HepG2 (cell line): ENCODE measurements around the gene ONECUT1. TPM values are rescaled to one million over a fixed set of nuclear protein-coding genes. Genes with fewer than 3 reads are reported as not detected.

Source experiments
- DPF2 ChIP-seq: sonication (generic); formaldehyde crosslinking; IDR thresholded peaks from 2 replicates; pipeline ENCODE4 v1.4.0; 2020; ENCODE audit warnings: mild to moderate bottlenecking, low read depth, missing genetic modification reagents, borderline replicate concordance
- ESRRA ChIP-seq: sonication (generic); formaldehyde crosslinking; IDR thresholded peaks from 2 replicates; pipeline ENCODE4 v1.5.1; 2020; ENCODE audit warnings: mild to moderate bottlenecking, low read depth, missing genetic modification reagents
- GFI1 ChIP-seq: sonication (generic); formaldehyde crosslinking; IDR thresholded peaks from 2 replicates; pipeline ENCODE4 v1.5.0; 2020; ENCODE audit warnings: missing genetic modification reagents, mild to moderate bottlenecking, borderline replicate concordance
- HIVEP1 ChIP-seq: sonication (generic); formaldehyde crosslinking; IDR thresholded peaks from 2 replicates; pipeline ENCODE4 v1.4.0; 2020; ENCODE audit warnings: mild to moderate bottlenecking, missing genetic modification reagents
- MAZ ChIP-seq, 2 experiments: sonication (generic) in 1 of 2; formaldehyde crosslinking in 1 of 2; IDR thresholded peaks; 2 replicates each; pipeline versions ENCODE4 v1.5.0 to v1.6.1; 2012 to 2020; ENCODE audit warnings: low read depth in 2 of 2, mild to moderate bottlenecking in 2 of 2, borderline replicate concordance in 1 of 2, improper control_type of control experiment in 1 of 2, low read length in 1 of 2, missing genetic modification reagents in 1 of 2, moderate library complexity in 1 of 2
- POLR2AphosphoS2 ChIP-seq: IDR thresholded peaks from 2 replicates; pipeline ENCODE4 v1.6.1; 2011; ENCODE audit warnings: low read depth, low read length, improper control_type of control experiment
- RBFOX2 ChIP-seq: fragments of 200-400 bp; formaldehyde crosslinking; IDR thresholded peaks from 2 replicates; pipeline ENCODE4 v1.6.1; 2017; ENCODE audit warnings: low read depth, mild to moderate bottlenecking, low read length
- REPIN1 ChIP-seq: sonication (generic); formaldehyde crosslinking; IDR thresholded peaks from 2 replicates; pipeline ENCODE4 v1.8.0; 2022; ENCODE audit warnings: missing genetic modification reagents, low read depth, mild to moderate bottlenecking, borderline replicate concordance
- YY1 ChIP-seq: IDR thresholded peaks from 2 replicates; pipeline ENCODE4 v1.6.1; 2011; ENCODE audit warnings: low read length, low read depth, moderate library complexity, mild to moderate bottlenecking; ENCODE audit not compliant: insufficient read depth, insufficient replicate concordance
- ZC3H13 ChIP-seq: sonication (generic); formaldehyde crosslinking; IDR thresholded peaks from 2 replicates; pipeline ENCODE4 v1.8.1; 2023; ENCODE audit warnings: mild to moderate bottlenecking, missing genetic modification reagents, moderate library complexity
- ZNF382 ChIP-seq: sonication (generic); formaldehyde crosslinking; IDR thresholded peaks from 2 replicates; pipeline ENCODE4 v1.5.0; 2020; ENCODE audit warnings: missing genetic modification reagents, mild to moderate bottlenecking, borderline replicate concordance
- ZNF616 ChIP-seq: sonication (generic); formaldehyde crosslinking; IDR thresholded peaks from 2 replicates; pipeline ENCODE4 v1.5.0; 2020; ENCODE audit warnings: low read depth, mild to moderate bottlenecking, missing genetic modification reagents
- ZNF672 ChIP-seq: sonication (generic); formaldehyde crosslinking; IDR thresholded peaks from 2 replicates; pipeline ENCODE4 v1.8.1; 2022; ENCODE audit warnings: missing genetic modification reagents
- polyA plus RNA-seq, 8 experiments: library from polyadenylated mRNA; depleted of rRNA in 3 of 8; stranded (reverse) in 7 of 8; unstranded in 1 of 8; fragments of >200 nt; fragmentation: Illumina TruSeq in 4 of 8; extraction: Trizol in 4 of 8; gene quantifications; 2 replicates each; pipeline versions ENCODE4 v1.2.1 to v1.2.3, GENCODE V29; 2011 to 2016; ENCODE audit warnings: low read depth in 4 of 8, missing spikeins in 1 of 8, mixed read lengths in 1 of 8; ENCODE audit not compliant: insufficient read depth in 1 of 8
- total RNA-seq, 5 experiments: library from RNA; depleted of rRNA; stranded (reverse); fragments of >200 nt; fragmentation: Illumina TruSeq; extraction: Trizol; gene quantifications; 2 replicates each; pipeline ENCODE4 v1.2.3, GENCODE V29; 2016; ENCODE audit warnings: low read depth in 1 of 5
- TF ChIP-seq, protein P1 (sequence below): fragments of 450-650 bp; IDR thresholded peaks from 2 replicates; pipeline ENCODE4 v1.6.1; 2016
- TF ChIP-seq, protein P2 (sequence below): sonication (generic); formaldehyde crosslinking; IDR thresholded peaks from 2 replicates; pipeline ENCODE4 v1.4.0; 2020; ENCODE audit warnings: missing genetic modification reagents
- TF ChIP-seq, protein P3 (sequence below): sonication (generic); formaldehyde crosslinking; IDR thresholded peaks from 2 replicates; pipeline ENCODE4 v1.5.1; 2020; ENCODE audit warnings: missing genetic modification reagents, mild to moderate bottlenecking, borderline replicate concordance
- TF ChIP-seq, protein P4 (sequence below): sonication (generic); formaldehyde crosslinking; IDR thresholded peaks from 2 replicates; pipeline ENCODE4 v1.5.1; 2020; ENCODE audit warnings: mild to moderate bottlenecking, moderate library complexity, missing genetic modification reagents

ONECUT1 gene
- total and polyA plus RNA-seq, 2 of the 13 experiments (the other 11 are each of a cell fraction or from before 2014, with no cell fraction given) = 3.5 to 9.1 TPM

DNA sequence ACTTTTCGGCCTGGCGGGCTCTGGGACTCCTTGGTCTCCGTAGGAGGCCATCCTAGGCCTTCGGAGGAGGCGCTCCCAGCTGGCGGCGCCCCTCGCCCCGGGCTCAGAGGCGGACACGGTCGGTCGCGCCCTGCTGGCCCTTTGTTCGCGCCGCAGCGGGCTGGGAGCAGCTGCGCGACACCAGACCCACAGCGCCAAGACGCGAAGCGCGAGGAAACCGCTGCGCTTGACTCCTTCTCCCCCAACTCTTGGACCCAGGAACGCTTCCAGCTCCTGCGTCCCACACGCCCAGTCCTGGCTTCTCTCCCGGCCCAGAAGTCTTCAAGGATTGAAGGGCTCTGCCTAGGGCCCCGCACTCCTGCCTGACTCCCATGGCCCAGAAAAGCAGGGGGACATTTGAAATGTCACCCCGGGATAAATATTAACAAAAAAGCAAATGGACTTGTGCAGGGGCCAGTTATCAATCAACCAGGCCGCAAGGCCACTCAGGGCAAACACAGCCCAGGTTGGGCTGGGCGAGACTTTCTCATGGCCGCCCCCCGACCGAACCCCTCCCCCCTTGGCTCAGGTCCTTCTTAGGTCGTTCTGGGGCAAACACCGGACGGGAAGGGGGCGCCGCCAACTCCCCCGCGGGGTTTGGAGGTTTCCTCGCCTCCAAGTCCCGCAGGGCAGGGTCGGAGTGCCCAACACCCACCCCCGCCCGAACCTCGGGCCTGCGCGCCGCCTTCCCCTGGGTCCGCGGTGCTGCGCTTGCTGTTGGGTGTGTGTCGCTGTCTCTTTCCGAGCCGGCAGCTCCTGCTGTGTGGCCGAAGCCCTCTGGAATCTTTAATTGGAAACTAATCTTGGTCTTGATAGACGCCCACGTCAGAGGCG, 5.1 kb downstream of the ONECUT1 start (continued):
- TF ChIP-seq HIVEP1 (CRISPR knock-in tag) (no peak), REPIN1 (CRISPR knock-in tag) (0 out of 2 replicates have a peak, but pooled peaks have one; percentile 44), ZNF616 (CRISPR knock-in tag) (no peak), ZNF672 (no peak), RBFOX2 (peak; percentile 35; the same call in 1 of the 2 replicates), ZNF382 (CRISPR knock-in tag) (no peak), YY1 (peak; percentile 54), DPF2 (no peak), ZC3H13 (no peak; the same call in 1 of the 2 replicates), GFI1 (no peak), ESRRA (CRISPR knock-in tag) (no peak; the same call in 1 of the 2 replicates), MAZ (IDR thresholded peaks at IDR 0.05; ENCODE audit: borderline replicate concordance, low read depth, low read length) (no peak), MAZ (CRISPR knock-in tag; IDR thresholded peaks at IDR 0.05; ENCODE audit: low read depth) (peak; percentile 18; the same call in 1 of the 2 replicates), POLR2AphosphoS2 (no peak)
- TF ChIP-seq, protein P1, sequence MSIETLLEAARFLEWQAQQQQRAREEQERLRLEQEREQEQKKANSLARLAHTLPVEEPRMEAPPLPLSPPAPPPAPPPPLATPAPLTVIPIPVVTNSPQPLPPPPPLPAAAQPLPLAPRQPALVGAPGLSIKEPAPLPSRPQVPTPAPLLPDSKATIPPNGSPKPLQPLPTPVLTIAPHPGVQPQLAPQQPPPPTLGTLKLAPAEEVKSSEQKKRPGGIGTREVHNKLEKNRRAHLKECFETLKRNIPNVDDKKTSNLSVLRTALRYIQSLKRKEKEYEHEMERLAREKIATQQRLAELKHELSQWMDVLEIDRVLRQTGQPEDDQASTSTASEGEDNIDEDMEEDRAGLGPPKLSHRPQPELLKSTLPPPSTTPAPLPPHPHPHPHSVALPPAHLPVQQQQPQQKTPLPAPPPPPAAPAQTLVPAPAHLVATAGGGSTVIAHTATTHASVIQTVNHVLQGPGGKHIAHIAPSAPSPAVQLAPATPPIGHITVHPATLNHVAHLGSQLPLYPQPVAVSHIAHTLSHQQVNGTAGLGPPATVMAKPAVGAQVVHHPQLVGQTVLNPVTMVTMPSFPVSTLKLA = no peak
- TF ChIP-seq, protein P2, sequence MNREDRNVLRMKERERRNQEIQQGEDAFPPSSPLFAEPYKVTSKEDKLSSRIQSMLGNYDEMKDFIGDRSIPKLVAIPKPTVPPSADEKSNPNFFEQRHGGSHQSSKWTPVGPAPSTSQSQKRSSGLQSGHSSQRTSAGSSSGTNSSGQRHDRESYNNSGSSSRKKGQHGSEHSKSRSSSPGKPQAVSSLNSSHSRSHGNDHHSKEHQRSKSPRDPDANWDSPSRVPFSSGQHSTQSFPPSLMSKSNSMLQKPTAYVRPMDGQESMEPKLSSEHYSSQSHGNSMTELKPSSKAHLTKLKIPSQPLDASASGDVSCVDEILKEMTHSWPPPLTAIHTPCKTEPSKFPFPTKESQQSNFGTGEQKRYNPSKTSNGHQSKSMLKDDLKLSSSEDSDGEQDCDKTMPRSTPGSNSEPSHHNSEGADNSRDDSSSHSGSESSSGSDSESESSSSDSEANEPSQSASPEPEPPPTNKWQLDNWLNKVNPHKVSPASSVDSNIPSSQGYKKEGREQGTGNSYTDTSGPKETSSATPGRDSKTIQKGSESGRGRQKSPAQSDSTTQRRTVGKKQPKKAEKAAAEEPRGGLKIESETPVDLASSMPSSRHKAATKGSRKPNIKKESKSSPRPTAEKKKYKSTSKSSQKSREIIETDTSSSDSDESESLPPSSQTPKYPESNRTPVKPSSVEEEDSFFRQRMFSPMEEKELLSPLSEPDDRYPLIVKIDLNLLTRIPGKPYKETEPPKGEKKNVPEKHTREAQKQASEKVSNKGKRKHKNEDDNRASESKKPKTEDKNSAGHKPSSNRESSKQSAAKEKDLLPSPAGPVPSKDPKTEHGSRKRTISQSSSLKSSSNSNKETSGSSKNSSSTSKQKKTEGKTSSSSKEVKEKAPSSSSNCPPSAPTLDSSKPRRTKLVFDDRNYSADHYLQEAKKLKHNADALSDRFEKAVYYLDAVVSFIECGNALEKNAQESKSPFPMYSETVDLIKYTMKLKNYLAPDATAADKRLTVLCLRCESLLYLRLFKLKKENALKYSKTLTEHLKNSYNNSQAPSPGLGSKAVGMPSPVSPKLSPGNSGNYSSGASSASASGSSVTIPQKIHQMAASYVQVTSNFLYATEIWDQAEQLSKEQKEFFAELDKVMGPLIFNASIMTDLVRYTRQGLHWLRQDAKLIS (CRISPR knock-in tag) = no peak
- TF ChIP-seq, protein P3, sequence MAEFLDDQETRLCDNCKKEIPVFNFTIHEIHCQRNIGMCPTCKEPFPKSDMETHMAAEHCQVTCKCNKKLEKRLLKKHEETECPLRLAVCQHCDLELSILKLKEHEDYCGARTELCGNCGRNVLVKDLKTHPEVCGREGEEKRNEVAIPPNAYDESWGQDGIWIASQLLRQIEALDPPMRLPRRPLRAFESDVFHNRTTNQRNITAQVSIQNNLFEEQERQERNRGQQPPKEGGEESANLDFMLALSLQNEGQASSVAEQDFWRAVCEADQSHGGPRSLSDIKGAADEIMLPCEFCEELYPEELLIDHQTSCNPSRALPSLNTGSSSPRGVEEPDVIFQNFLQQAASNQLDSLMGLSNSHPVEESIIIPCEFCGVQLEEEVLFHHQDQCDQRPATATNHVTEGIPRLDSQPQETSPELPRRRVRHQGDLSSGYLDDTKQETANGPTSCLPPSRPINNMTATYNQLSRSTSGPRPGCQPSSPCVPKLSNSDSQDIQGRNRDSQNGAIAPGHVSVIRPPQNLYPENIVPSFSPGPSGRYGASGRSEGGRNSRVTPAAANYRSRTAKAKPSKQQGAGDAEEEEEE (CRISPR knock-in tag) = no peak
- TF ChIP-seq, protein P4, sequence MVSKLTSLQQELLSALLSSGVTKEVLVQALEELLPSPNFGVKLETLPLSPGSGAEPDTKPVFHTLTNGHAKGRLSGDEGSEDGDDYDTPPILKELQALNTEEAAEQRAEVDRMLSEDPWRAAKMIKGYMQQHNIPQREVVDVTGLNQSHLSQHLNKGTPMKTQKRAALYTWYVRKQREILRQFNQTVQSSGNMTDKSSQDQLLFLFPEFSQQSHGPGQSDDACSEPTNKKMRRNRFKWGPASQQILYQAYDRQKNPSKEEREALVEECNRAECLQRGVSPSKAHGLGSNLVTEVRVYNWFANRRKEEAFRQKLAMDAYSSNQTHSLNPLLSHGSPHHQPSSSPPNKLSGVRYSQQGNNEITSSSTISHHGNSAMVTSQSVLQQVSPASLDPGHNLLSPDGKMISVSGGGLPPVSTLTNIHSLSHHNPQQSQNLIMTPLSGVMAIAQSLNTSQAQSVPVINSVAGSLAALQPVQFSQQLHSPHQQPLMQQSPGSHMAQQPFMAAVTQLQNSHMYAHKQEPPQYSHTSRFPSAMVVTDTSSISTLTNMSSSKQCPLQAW (CRISPR knock-in tag) = peak; percentile 79; the same call in 1 of the 2 replicates
